Stimulated activated CD8-positive, alpha-beta memory T cell treated with anti-CD3 and anti-CD28 coated beads, Interleukin-4, amount 100 ng/mL, for 48 hours (primary cell): Measurements from ENCODE around the gene CLPSL2.

Experiments used
- DNase-seq: peaks from one replicate; pipeline ENCODE4 v3.0.0-alpha.2; 2020

CLPSL2 gene

DNA sequence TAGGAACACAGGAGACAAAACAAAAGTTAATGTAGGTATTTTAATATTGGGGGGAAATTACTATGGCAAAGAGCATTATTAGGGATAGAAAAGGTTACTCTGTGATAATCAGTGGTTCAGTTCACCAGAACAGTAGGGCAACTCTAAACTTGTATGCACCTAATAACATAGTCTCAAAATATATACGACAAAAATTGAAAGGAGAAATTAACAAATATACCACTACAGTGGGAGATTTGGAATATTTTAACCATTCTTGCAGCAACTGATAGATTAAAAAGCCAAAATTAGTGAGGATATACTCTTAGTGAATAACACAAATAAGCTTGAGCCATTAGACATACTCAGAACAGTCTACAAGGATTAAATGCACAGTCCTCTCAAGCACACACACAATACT, 28.5 kb upstream of the CLPSL2 start:
- no peak for DNase-seq

DNA sequence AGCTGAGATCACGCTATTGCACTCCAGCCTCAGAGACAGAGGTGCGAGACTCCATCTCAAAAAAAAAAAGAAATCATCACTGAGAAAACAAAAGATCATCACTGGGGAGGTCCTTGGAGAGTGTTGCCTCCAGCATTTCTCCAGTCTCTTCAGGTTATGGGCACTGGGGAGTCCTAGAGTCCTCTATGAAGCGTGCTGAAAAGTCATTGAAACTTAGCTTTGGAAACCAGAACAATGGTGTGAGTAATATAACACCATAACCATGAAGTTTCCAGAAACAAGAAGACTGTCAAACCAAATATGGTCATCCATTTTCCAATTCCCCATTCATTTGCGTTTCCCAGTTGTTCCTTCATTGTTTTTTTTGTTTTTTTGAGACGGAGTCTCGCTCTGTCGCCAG, 25.8 kb upstream of the CLPSL2 start:
- no peak for DNase-seq

DNA sequence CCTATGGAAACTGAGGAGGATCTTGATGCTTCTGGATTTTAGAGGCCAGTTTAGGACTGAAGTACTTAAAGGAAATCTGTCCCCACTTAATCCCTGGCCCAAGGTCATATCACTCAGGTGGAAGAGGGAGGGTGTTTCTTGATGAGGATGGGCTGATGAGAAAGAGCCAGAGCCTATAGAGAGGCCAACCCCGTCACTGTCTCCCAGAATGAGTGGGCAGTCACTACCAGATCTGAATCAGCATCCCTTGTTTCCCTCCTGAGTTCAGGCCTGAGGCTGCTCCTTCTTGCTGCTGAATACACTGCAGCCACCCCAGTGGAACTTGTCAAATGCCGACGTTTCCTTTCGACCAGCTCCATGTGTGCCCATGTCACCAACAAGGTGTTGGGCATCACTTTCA, 24.8 kb upstream of the CLPSL2 start:
- peak; percentile 59 for DNase-seq

DNA sequence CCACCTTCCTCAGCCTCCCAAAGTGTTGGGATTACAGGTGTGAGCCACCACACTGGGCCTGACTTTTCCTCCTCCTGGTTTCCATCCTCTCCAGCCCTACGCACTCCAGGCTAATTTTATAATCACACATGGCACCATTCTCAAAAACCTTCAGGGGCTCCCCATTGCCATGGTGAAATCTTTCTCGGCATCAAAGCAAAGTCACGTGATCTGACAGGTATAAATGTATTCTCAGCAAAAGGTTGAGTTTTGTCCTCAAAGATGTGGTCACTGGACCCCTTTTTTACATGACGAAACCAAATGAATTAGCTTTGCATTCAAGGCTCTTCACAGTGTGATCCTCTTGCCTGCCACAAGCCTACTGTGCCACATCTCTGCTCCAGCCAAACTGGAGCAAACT, 24.1 kb upstream of the CLPSL2 start:
- no peak for DNase-seq

DNA sequence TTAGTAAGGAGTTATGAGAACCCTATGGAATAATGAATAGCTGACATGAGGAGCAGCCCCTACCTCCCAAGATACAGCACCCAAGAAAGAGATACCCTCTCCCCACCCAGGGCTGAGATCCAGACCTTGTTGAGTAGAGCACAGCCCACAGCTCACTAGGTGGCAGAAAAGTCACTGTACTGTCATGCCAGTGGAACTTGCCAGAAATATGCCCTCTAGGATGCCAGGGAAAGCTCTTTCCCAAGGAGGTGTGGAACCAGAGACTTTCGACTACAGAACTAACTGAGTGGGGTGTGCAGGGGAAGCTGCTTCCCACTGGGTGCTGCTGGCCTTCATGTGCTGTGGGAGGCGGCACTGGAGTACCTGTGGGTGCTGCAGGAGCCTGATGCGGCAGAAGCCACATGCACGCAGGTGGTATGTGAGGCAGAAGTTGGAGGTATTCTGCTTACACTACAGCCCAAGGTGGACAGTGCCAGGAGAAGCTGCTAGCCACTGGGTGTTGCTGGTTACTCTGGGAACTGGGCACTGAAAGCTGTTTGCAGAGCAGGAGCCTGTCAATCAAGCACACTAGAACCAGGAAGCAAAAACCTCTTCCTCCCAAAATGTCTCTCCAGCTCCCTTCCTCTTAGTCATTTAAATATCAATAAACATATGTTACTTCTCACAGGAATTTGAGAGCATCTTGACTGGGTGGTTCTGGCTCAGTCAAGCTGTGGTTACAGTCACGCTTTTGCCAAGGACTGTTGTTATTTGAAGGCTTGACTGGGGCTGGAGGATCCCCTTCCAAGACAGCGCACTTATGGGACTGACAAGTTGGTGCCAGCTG, 21.7 kb upstream of the CLPSL2 start:
- DNase-seq: no peak

DNA sequence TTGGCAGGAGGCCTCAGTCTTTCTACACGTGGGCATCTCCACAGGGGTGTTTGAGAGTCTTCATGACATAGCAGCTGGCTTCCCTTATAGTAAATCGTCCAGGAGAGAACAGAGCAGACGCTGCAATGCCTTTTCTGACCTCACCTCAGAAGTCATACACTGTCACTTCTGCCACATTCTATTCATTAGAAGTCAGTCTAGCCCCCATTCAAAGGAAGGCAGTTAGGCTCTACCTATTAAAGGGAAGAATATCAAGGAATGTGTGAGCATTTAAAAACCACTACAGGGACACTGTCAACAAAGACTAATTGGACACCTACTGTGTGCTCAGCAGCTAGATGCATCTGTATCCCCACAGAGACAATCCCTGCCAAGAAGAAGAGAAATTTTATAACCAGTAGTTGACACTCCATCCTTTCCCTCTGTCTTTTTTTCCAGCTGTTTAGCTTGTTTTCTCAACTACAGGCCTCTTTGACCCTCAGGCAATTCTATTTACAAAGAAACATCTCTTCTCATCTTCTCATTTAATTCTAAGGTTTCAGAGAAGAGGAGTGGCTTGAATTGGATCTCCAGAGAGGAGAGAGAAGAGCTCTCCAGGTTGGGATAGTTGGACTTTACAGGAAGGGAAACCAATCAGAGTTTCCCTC, 21.0 kb upstream of the CLPSL2 start:
- no peak for DNase-seq

DNA sequence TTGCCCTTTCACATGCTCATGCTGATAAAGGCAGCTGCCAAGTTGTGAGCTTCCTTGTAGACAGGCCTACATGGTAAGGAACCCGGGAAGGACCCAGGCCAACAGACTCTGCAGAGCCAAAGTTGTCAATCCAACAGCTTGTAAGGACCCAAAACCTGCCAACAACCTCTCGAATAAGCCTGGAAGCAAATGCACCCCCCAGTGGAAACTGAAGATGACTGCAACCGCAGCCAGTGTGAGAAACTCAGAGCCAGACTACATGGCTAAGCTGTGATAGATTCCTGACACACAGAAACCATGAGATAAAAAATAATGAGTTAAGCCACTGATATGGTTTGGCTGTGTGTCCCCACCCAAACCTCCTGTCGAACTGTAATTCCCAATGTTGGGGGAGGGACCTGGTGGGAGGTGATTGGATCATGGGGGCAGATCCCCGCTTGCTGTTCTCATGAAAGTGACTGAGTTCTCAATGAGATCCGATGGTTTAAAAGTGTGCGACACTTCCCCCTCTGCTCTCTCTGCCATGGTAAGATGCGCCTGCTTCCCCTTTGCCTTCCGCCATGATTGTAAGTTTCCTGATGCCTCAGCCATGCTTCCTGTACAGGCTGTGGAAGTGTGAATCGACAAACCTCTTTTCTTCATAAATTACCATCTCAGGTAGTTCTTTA, 18.8 kb upstream of the CLPSL2 start:
- no peak for DNase-seq

DNA sequence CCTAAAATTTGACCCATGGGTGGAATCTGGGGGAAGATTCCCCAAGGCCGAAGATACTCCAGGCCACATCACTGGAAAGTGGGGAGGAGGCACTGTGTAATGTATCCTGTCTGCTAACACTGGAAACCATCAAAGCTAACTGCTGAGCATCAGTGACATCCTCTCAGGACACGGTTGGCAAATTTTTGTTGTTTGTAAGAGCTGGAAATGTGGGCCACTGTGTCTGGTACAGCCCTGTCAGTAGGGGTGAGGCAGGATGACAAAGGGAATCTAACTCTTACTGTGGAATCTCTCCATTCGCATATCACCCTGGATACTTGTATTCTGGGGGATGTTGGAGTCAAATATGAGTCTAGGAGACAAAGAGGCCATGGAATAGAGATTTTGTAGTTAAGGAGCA, 17.0 kb upstream of the CLPSL2 start:
- DNase-seq: no peak

DNA sequence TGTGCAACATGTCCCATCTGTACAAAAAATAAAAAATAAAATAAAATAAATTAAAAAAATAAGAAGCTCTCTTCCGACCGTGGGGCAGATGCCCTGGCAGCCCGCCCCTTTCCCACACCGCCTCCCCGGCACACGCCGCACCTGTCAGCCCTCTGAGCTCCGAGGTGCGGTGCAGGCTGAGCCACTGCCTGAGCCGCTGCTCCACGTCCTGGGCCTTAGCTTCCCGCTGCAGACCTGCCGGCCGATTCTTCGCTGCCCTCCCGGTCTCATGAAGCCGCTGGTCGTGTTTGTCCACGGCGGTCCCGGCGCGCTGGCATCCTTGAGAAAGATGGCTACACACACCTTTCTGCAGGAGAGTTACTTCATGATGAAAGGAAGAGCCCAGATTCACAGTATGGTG, 10.7 kb upstream of the CLPSL2 start:
- no peak for DNase-seq

DNA sequence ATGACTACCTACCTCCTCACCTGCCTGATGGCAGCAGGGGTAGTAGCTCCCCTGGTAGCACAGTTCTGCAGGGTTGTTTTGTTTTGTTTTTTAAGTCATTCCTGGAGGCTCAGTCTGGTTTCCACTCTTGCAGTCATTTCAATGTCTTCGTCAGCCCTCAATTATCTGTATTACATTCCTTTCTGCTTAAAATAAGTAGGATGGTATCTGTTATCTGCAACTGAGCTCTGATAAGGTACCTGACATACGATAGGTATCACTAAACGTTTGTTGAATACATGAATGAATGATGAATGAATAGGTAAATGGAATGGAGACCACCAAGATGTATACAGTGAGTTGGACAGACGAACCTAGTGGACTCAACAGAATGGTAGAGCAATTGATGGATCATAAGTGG, 7.2 kb upstream of the CLPSL2 start:
- DNase-seq: no peak

DNA sequence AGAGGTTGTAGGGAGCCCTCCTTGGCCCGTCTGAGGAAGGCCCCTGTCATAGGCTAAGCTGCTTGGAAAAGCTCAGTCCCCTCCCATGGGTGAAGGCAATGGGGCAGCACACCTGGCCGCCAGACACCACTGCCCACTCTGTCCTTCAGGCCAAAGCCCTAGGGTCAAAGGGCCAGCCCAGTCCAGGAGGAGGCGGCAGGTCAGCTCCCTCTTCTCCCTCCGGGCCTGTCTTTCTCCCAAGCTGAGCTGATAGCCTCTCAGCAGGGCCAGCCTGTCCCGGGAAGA, 5.1 kb upstream of the CLPSL2 start:
- DNase-seq: no peak

DNA sequence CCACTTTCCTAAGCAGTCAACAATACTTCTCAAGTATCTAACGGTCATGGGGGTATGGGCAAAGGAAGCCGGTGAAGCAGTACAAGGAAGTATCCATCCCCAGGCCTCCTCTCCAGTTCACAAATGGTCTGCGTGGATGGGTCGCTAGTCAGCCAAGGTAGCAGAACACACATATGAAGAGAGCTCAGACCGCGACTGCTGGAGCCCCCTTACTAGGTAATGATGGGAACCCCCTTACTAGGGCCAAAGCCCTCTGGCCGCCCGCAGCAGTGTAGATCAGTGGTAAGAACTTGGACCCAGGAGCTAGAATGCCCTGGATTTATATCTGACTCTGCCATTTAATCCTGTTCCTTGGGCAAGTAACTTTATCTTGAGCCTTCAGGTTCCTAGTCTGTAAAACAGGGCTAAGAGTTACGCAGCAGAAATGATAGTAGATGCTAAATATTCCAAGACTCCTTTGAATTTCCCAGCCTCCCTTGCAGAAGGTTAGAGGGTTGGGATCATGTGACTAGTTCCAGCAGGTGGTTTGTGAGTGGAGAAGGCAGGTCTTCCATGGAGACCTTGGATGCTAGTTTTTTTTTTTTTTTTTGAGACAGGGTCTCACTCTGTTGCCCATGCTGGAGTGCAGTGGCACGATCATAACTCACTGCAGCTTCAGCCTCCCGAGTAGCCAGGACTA, 2.1 kb upstream of the CLPSL2 start:
- DNase-seq: no peak

DNA sequence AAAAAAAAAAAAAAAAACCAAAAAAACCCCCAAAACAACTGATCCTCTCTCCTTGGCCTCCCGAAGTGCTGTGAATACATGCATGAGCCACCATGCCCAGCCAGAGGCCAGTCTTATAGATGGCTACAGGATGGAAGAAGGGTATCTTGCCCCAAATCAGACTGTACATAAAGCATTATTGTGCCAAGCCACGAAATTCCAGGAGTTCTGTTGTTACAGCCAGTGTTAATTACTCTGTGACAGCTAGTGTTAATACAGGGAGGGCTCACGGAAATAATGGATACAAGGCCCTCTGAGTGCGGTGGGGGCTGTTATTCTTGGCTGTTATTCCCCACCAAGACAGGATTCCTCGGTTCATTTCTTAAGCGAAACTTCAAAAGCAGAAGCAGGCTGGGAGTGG, 1.4 kb upstream of the CLPSL2 start:
- no peak for DNase-seq

DNA sequence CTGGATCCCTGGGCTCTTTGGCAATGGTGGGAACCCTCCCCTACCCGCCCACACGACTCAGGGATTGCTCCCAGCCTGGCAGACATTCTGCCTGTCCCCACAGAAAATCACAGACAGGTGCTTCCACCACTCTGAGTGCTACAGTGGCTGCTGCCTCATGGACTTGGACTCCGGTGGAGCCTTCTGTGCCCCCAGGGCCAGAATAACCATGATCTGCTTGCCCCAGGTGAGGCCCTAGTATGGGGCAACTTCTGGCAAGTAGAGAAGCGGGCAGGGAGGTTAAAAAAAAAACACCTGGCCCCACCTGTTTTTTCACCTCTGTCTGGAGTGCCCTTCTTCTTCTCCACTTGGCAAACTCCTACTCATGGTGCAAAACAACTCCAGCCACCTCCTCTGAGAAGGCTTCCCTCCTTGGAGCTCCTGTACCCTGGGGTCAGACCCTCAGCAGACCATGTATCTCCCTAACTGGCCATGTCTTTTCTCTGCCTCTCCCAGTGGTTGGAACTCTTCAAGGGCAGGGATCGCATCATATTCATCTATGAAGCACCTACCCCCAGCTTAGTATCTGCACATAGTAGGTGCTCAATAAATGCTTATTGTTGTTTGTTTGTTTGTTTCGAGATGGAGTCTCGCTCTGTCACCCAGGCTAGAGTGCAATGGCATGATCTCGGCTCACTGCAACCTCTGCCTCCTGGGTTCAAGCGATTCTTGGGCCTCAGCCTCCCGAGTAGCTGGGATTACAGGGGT, 1.1 kb downstream of the CLPSL2 start:
- no peak for DNase-seq

DNA sequence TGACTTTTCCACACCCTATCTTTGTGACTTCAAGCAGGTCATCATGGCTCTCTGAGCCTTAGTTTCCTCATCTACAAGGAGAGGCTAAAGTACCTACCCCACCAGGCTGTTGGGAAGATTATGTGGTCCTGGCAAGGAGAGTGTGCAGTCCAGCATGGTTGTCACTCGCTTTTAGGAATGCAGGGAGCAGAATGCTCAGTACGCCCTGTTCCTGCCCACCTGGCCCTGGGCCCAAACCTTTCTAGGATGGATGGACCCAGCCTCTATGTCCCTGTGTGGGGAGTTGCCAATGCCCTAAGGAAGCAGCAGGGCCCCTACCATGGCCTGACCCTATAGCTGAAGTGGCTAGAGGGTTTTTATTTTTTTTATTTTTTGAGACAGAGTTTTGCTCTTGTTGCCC, 2.0 kb downstream of the CLPSL2 start:
- DNase-seq: no peak

DNA sequence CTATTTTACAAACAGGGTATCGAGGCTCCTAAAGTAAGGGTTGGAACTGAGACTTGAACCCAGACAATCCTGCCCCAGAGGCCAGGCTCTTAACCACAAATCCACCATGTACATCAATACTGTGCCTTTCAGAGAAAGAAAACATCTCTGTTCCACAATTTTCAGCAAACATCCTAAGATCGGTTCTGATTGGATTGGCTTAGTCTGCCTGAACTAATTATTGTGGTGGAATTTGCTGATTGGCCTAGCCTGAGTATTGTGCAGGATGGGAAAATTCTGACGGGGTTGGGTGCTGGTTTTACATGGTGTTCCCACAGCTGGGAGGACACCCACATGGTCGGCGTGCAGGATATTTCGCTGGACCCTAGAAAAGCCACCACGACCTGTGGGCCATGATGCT, 4.3 kb downstream of the CLPSL2 start, which contains the start of gene CLPSL1:
Gene CLPSL1 (plus strand): TSS at position 301 of the 400 bp plus-strand sequence. CDS start 92 bp downstream, at position 393.
- DNase-seq: no peak

DNA sequence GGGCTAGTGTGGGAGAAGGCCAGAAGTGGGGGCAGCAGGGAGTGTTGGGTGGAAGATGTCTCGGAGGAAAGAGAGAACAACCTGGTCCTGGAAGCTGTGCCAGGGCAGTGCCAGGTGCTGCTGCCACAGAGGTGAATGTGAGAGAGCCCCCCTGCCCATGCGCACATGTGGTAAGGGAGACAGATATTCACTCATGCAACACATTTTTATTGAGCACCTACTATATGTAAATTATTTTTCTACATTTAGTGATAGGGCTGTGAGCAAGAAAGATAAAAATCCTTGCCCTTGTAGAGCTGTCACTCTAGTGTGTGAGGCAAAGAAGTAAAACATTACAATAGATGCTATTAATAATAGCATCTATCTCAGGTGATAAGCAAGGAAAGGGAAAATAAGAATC, 4.9 kb downstream of the CLPSL2 start:
- DNase-seq: no peak

DNA sequence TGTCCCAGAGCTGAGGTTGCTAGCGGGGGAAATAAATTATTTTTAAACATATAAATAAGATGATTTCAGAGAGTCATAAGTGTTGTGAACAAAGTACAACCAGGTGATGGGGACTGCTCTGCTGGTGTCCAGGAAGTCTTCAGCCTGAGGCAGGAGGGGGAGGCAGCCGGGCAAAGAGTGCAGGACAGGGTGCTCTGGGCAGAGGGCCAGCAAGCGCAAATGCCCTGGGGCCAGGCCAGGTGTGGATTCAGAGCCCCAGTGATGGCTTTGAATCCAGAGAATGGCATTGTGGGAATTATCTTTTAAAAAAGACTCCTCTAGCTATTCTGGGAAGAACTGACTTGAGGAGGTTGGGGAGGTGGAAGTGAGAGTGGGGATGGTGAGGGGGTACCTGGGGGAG, 6.0 kb downstream of the CLPSL2 start:
- DNase-seq: no peak

DNA sequence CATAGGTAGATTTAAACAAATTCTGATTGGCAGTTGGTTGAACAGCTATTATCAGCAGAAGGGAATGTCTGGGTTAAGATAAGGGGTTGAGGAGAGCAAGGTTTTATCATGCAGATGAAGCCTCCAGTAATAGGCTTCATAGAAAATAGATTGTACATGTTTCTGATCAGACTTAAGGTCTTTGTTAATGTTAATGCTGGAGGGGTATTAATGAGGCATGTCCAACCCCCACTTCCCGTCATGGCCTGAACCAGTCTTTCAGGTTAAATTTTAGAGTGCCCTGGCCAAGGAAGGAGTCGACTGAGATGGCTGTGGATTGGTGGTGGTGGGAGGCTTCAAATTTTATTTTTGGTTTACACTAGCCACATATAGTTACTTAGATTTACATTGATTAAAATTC, 7.8 kb downstream of the CLPSL2 start:
- DNase-seq: no peak

DNA sequence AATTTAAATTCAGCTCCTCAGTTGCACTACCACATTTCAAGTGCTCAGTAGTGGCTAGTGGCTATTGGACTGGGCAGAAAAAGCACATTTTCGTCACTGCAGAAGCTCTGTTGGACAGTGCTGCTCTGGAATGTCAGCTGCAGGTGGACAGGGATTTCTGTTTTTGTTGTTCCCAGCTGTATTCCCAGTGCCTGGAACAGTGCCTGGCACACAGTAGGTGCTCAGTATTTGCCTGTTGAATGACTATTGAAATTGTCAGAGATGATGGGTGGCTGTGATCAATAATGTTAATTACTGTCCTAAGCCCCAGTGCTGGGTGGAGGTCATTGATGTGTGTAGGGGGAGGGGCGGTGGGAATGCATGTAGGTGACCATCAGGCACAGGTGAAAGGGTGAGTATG, 9.9 kb downstream of the CLPSL2 start:
- DNase-seq: no peak

DNA sequence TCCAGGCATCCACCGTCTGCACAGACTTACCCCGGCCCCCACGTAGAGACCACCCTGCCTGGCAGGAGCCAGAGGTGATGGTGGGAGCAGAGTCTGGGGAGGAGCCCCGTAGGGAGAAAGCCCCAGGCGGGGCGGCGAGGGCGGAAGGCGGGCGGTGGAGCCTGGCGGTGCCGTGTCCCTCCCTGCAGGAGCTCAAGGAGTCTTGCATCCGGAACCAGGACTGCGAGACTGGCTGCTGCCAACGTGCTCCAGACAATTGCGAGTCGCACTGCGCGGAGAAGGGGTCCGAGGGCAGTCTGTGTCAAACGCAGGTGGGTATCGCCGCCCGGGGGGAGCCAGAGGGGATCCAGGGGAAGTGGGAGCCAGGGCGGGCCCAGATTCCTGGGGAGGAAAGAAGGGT, 10.4 kb downstream of the CLPSL2 start:
- DNase-seq: no peak

DNA sequence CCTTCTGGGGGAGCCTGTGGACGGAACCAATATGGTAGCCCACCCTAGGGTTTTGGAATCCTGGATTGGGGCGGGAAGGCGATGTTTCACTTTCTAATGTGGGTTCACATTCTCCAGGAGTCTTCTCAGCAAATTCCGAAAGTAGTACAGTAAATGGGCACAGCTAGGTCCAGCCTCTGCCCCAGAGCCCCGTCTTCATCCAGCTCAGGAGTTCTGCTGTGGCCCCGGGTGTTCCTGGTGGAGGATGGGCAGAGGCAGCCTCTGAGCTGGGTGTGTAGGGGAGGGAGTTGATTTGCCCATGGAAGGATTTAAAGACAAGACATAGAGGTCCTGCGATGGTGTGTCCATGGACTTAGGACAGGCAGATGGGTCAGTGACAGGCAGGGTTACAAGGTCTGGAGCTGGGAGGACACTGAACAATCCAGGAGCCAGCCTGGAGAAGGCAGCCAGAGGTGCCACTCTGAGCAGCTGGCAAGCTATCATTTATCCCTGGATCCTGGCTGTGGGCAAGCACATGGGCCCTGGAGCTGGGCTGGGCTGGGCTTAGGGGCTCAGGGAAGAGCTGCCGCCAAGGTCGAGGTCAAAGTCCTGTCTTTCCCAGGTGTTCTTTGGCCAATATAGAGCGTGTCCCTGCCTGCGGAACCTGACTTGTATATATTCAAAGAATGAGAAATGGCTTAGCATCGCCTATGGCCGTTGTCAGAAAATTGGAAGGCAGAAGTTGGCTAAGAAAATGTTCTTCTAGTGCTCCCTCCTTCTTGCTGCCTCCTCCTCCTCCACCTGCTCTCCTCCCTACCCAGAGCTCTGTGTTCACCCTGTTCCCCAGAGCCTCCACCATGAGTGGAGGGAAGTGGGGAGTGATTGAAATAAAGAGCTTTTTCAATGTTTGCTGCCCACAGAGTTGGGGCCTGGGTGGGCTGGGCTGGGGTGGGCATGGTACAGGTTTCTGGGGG, 11.1 kb downstream of the CLPSL2 start:
- DNase-seq: no peak
